Fibroblast of the aortic adventitia (primary cell): ENCODE measurements around the gene GRIK1. TPM values are rescaled to one million over a fixed set of nuclear protein-coding genes. Genes with fewer than 3 reads are reported as not detected.

ENCODE experiments used
- DNase-seq: peaks from one replicate; pipeline ENCODE4 v3.0.0-alpha.2; 2010; ENCODE audit warnings: low read depth
- H3K4me3 ChIP-seq: 2 replicates; pipeline ENCODE4 v1.5.1; 2011; ENCODE audit warnings: low read depth, mild to moderate bottlenecking, control low read depth, low read length, moderate library complexity
- total RNA-seq: library from RNA; depleted of rRNA; stranded (reverse); fragments of >200 nt; gene quantifications from 2 replicates; pipeline ENCODE4 v1.2.3, GENCODE V29; 2012; ENCODE audit warnings: low replicate concordance
- TF ChIP-seq, protein P1 (sequence below): IDR thresholded peaks from 2 replicates; pipeline ENCODE4 v1.5.1; 2011; ENCODE audit warnings: mild to moderate bottlenecking, low read length, control low read depth, inconsistent platforms; ENCODE audit not compliant: insufficient read depth

Gene GRIK1
- total RNA-seq, 1 donor, result 0.81 TPM

DNA sequence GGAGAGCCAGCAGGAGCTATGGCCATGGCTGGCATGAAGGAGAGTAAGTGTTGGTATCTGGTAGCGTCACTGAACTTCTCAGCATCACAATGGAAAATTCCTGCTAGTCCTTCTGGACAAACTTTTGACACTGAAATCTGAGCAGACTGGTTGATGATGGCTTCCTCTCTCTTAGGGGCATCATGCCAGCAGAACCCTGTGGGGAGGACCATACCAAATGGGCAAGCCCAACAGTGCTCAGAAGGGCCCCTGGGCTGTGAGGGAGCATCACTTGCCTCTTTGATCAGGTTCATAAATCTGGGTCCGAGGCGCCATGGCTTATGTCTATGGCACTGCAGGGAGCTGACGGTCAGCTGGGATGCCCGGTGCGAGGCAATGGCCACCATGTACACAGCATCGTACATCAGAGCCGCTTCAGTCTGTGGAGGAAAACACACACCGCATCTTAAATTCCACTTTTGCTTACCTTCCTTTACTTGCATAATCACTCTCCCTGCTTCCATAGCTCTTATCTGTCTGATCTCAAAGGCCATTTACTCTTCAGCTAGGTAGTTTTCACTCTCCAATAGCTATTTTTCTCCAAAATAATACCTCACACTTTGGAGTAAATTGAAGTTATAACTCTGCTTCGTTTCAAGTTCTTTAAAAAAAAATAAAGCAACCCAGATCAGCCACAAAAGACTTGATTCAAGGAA is 297.1 kb downstream of the GRIK1 start:
- DNase-seq, result no peak
- H3K4me3 ChIP-seq, result no peak overlapping the region
- TF ChIP-seq, protein P1, sequence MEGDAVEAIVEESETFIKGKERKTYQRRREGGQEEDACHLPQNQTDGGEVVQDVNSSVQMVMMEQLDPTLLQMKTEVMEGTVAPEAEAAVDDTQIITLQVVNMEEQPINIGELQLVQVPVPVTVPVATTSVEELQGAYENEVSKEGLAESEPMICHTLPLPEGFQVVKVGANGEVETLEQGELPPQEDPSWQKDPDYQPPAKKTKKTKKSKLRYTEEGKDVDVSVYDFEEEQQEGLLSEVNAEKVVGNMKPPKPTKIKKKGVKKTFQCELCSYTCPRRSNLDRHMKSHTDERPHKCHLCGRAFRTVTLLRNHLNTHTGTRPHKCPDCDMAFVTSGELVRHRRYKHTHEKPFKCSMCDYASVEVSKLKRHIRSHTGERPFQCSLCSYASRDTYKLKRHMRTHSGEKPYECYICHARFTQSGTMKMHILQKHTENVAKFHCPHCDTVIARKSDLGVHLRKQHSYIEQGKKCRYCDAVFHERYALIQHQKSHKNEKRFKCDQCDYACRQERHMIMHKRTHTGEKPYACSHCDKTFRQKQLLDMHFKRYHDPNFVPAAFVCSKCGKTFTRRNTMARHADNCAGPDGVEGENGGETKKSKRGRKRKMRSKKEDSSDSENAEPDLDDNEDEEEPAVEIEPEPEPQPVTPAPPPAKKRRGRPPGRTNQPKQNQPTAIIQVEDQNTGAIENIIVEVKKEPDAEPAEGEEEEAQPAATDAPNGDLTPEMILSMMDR, result no peak

DNA sequence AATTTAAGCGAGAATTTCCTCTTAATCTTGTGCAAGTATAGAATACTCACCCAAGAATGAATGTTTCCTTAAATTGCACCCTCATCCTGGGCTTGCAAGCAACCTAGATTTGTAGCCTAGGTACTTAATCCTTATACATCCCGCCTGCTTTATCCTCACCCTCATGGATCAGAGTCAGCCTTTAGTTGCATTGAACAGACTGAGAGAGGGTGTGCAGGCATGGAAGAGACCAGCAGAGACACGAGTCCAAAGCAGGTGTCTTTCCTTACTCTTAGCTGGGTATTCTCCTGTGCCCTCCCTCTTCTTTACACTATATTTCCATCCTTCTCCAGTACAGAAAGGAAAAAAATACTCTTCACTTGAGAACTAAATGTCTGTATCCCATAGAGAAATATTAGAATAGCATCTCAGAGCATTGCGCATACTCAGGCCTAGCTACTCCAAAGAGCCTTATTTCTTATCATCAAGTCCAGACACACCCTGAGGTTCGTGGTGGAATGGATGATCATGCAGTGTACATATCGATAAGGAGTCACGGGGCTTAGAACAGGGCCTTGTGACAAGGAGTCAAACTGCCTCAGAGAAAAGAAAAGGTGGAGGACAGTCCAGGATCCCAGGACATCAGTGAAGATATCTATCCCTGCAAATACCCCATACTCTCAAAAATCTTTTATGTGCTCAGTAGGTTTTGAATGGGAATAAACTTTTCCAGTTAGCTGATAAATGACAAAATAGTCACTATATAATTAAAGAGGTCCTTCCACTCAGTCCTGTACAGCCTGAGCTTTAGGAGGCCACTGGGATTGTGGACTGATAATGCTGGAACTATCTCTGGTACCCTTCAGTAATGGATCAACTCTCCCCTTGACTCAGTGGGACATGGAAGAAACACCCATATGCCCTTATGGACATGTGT is 297.9 kb downstream of the GRIK1 start:
- H3K4me3 ChIP-seq, result no peak overlapping the region
- TF ChIP-seq, protein P1, result no peak
- no peak for DNase-seq

DNA sequence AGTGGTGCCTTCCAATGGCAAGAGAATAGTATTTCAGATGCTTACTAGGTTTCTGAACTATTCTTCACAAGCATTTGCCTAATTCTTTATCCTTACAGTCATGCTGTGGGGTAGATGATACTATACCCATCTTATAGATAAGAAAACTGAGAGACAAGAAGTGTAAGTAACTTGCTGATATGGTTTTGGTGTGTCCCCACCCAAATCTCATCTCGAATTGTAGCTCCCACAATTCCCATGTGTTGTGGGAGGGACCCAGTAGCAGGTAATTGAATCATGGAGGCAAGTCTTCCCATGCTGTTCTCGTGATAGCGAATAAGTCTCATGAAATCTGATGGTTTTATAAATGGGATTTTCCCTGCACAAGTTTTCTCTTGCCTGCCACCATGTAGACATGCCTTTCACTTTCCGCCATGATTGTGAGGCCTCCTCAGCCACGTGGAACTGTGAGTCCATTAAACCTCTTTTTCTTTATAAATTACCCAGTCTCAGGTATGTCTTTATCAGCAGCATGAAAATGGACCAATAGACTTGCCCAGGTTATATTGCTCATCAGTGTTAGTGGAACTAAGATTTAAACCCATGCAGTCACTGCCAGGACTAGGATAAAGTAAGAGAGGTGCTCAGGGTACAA is 298.7 kb downstream of the GRIK1 start:
- no peak for DNase-seq
- no peak overlapping the region for H3K4me3 ChIP-seq
- TF ChIP-seq, protein P1, result no peak

DNA sequence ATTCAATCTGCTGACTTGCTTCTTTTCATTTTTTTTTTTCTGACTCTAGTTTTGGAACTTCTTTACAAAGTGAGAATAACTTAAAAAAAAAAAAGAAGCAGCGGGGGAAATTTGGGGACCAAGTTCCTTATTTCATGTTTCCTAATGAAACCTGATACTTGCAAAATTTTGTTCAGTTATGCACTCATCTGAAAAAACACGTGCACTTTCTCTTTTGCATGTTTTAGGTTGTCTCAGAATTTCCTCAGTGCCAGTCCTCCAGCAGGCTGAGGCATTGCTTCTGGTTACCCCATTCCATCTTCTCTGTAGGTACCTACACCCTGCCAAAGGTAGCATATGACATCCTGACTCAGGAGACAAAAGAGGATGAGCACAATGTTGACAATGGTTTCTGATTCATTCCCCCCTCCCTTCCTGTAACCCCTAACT is 299.7 kb downstream of the GRIK1 start:
- TF ChIP-seq, protein P1, result no peak
- no peak for DNase-seq
- no peak overlapping the region for H3K4me3 ChIP-seq

DNA sequence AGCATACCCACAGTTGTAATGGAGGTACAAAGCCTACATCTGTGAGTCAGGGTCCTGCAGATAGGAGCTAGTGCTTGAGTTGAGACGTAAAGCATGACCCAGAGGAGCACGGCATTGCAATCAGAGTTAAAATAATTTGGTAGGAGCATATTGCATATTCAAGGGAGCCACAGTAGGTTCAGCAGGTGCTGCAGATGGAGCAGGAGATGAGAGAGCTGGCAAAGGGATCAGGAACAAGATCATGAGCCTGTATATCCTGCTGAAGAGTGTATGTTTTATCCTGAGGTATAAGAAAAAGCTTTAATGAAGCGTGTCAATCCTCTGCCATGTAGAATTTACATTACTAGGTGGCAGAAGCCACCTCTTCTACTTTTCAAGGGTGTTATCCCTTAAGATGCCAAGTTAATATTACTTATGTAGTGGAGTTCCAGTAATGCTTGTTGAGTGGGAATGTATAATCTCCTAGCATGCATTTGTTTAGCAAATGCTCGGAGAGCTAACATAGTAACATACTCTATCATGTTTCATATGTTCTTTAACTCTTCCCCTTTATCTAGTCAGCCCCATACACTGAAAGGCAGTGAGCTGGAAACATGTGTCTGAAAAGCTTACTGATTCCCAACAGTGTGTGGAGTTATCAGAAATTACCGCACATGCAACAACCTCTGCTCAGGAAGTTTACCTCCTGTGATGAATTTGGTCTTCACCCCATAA is 300.3 kb downstream of the GRIK1 start:
- TF ChIP-seq, protein P1, result no peak
- no peak for DNase-seq

DNA sequence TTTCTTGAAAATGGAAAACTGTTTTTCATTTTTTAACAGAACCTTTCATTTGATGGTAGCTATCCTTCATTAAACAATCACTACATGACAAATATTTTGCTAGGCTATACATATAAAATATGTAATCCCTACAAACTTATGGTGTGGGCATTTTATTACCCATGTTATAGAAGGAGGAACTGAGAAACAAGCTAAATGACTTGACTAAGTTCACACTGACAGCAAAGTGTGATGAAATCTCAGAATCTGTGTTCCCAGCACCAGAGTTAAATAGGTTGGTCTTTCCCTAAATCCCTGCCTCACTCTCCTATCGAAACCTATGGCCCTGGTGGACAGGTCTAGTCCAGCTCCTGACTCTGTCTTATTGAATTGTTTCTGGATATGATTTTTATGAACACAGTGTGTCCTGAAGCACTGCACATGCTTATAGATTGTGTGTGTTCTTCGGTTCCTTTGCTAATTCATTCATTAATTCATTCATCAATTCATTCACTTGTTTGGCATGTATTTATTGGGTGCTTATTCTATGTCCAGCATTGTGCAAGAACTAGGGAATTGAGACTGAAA is 301.0 kb downstream of the GRIK1 start:
- no peak overlapping the region for H3K4me3 ChIP-seq
- no peak for DNase-seq
- TF ChIP-seq, protein P1, result no peak

More for the DNA sequence above, 300.3 kb downstream of the GRIK1 start:
- no peak overlapping the region for H3K4me3 ChIP-seq
